Measurements from ENCODE around the gene DDX52. TPM values are rescaled to one million over a fixed set of nuclear protein-coding genes. Genes with fewer than 3 reads are reported as not detected.

The DDX52 gene
- total and polyA plus RNA-seq, 2 donors (not counting 1 experiment from before 2014, with no cell fraction given): 20.4 to 20.6 TPM

DNA sequence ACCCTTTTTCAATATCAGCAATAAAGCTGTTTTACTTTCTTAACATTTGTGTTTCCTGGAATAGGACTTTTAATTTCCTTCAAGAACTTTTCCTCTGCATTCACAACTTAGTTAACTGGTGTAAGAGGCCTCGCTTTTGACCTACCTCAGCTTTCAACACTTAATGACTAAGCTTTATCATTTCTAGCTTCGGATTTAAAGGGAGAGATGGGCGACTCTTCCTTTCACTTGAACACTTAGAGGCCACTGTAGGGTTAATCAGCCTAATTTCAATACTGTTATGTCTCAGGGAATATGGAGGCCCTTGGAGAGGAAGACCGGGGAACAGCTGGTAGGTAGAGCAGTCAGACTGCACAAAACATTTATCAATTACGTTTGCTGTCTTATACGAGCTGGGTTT lies 38.7 kb downstream of the DDX52 start:
- Histone ChIP-seq H3K9me3 (ENCODE audit: control insufficient read depth, insufficient read depth, low read depth, low read length) (no peaks in the 10 kb centered on the region), H3K4me1 (ENCODE audit: control insufficient read depth, extremely low read depth, insufficient read depth, low read length) (peaks cover 3% of the 10 kb centered on the region), H2AFZ (ENCODE audit: low read length) (no peak overlapping the region), H3K27ac (ENCODE audit: insufficient read depth, low read length) (no peak overlapping the region), H4K20me1 (ENCODE audit: control insufficient read depth, extremely low read depth, insufficient read depth, low read length) (no peaks in the 10 kb centered on the region), H3K27me3 (ENCODE audit: control insufficient read depth, insufficient read depth, low read length) (no peaks in the 10 kb centered on the region), H3K9ac (ENCODE audit: insufficient read depth, low read length) (no peak overlapping the region), H3K4me2 (ENCODE audit: extremely low read depth, insufficient read depth, low read length) (no peak overlapping the region), H3K36me3 (ENCODE audit: control insufficient read depth, insufficient read depth, low read length) (no peaks in the 10 kb centered on the region), H3K79me2 (ENCODE audit: control insufficient read depth, insufficient read depth, low read length) (peaks cover 56% of the 10 kb centered on the region), H3K4me3 (replicated peaks in 1 of 4; ENCODE audit: control extremely low read depth in 1 of 4, insufficient read depth in 1 of 4, low read depth in 3 of 4, low read length in 4 of 4) (no peak overlapping the region)
- TF ChIP-seq, protein P1, sequence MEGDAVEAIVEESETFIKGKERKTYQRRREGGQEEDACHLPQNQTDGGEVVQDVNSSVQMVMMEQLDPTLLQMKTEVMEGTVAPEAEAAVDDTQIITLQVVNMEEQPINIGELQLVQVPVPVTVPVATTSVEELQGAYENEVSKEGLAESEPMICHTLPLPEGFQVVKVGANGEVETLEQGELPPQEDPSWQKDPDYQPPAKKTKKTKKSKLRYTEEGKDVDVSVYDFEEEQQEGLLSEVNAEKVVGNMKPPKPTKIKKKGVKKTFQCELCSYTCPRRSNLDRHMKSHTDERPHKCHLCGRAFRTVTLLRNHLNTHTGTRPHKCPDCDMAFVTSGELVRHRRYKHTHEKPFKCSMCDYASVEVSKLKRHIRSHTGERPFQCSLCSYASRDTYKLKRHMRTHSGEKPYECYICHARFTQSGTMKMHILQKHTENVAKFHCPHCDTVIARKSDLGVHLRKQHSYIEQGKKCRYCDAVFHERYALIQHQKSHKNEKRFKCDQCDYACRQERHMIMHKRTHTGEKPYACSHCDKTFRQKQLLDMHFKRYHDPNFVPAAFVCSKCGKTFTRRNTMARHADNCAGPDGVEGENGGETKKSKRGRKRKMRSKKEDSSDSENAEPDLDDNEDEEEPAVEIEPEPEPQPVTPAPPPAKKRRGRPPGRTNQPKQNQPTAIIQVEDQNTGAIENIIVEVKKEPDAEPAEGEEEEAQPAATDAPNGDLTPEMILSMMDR (conservative IDR thresholded peaks at IDR 0.05 in 1 of 2, IDR thresholded peaks at IDR 0.05 in 1 of 2; ENCODE audit: low read depth in 1 of 2, low read length in 2 of 2): no peak
- no peak for TF ChIP-seq EZH2 (IDR thresholded peaks at IDR 0.05; ENCODE audit: low read length, missing control alignments)
- no peak for DNase-seq (ENCODE audit: low read depth in 2 of 2)

DNA sequence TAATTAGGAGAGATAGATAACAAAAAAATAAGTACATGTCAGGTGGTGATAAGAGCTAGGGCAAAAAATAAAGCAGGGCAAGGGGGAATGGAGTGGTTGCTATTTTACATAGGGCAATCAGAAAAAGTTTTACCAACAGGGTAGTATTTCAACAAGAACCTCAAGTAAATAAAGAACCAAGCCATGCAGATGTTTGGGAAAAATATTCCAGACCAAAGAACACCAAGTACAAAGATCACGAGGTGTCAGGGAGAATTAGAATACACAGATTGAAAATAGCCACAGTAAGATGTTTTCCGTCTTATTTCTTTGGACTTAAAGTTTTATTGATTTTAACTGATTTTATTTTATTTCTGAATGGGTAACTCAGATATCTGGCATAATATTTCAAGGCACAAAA lies 45.1 kb downstream of the DDX52 start:
- H3K9me3 ChIP-seq (ENCODE audit: control insufficient read depth, insufficient read depth, low read depth, low read length): no peaks in the 10 kb centered on the region
- no peak overlapping the region for H3K9ac ChIP-seq (ENCODE audit: insufficient read depth, low read length)
- TF ChIP-seq, protein P1 (conservative IDR thresholded peaks at IDR 0.05 in 1 of 2, IDR thresholded peaks at IDR 0.05 in 1 of 2; ENCODE audit: low read depth in 1 of 2, low read length in 2 of 2): no peak
- TF ChIP-seq EZH2 (IDR thresholded peaks at IDR 0.05; ENCODE audit: low read length, missing control alignments): no peak
- no peak overlapping the region for H3K4me2 ChIP-seq (ENCODE audit: extremely low read depth, insufficient read depth, low read length)
- H3K27me3 ChIP-seq (ENCODE audit: control insufficient read depth, insufficient read depth, low read length): no peaks in the 10 kb centered on the region
- H3K36me3 ChIP-seq (ENCODE audit: control insufficient read depth, insufficient read depth, low read length): peaks cover 2% of the 10 kb centered on the region
- H4K20me1 ChIP-seq (ENCODE audit: control insufficient read depth, extremely low read depth, insufficient read depth, low read length): no peaks in the 10 kb centered on the region
- DNase-seq (ENCODE audit: low read depth in 2 of 2): no peak
- H3K4me1 ChIP-seq (ENCODE audit: control insufficient read depth, extremely low read depth, insufficient read depth, low read length): no peaks in the 10 kb centered on the region
- H3K27ac ChIP-seq (ENCODE audit: insufficient read depth, low read length): no peak overlapping the region
- no peak overlapping the region for H2AFZ ChIP-seq (ENCODE audit: low read length)
- H3K79me2 ChIP-seq (ENCODE audit: control insufficient read depth, insufficient read depth, low read length): peaks cover 9% of the 10 kb centered on the region
- no peak overlapping the region for H3K4me3 ChIP-seq (replicated peaks in 1 of 4; ENCODE audit: control extremely low read depth in 1 of 4, insufficient read depth in 1 of 4, low read depth in 3 of 4, low read length in 4 of 4)

DNA sequence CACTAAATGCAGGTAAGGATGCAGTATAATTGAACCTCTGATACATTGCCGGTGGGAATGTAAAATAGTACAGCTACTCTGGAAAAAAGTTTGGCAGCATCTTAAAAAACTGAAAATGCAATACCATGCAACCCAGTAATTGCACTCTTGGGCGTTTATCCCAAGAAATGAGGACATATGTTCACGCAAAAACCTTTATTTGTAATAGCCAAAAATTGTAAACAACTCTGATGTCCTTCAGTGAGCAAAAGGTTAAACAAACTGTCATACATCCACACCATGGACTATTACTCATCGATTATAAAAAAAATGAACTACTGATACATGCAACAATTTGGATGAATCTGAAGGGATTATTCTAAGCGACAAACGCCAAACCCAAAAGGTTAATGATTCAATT lies 51.0 kb downstream of the DDX52 start:
- DNase-seq (ENCODE audit: low read depth in 2 of 2): peak in 1 of 2 donors; percentile 73
- Histone ChIP-seq H3K27me3 (ENCODE audit: control insufficient read depth, insufficient read depth, low read length) (no peaks in the 10 kb centered on the region), H4K20me1 (ENCODE audit: control insufficient read depth, extremely low read depth, insufficient read depth, low read length) (no peaks in the 10 kb centered on the region), H3K9ac (ENCODE audit: insufficient read depth, low read length) (no peak overlapping the region), H3K36me3 (ENCODE audit: control insufficient read depth, insufficient read depth, low read length) (peaks cover 4% of the 10 kb centered on the region), H2AFZ (ENCODE audit: low read length) (no peak overlapping the region), H3K27ac (ENCODE audit: insufficient read depth, low read length) (no peak overlapping the region), H3K4me2 (ENCODE audit: extremely low read depth, insufficient read depth, low read length) (no peak overlapping the region), H3K4me3 (replicated peaks in 1 of 4; ENCODE audit: control extremely low read depth in 1 of 4, insufficient read depth in 1 of 4, low read depth in 3 of 4, low read length in 4 of 4) (no peak overlapping the region), H3K9me3 (ENCODE audit: control insufficient read depth, insufficient read depth, low read depth, low read length) (no peaks in the 10 kb centered on the region), H3K4me1 (ENCODE audit: control insufficient read depth, extremely low read depth, insufficient read depth, low read length) (no peaks in the 10 kb centered on the region), H3K79me2 (ENCODE audit: control insufficient read depth, insufficient read depth, low read length) (peaks cover 8% of the 10 kb centered on the region)
- no peak for TF ChIP-seq EZH2 (IDR thresholded peaks at IDR 0.05; ENCODE audit: low read length, missing control alignments)
- TF ChIP-seq, protein P1 (conservative IDR thresholded peaks at IDR 0.05 in 1 of 2, IDR thresholded peaks at IDR 0.05 in 1 of 2; ENCODE audit: low read depth in 1 of 2, low read length in 2 of 2): no peak

Data from fibroblast of lung (primary cell).